TTC549 (cell line): ENCODE results near the gene LTBP4.

Experiments used
- FAIRE-seq: peaks from 2 replicates; lab custom pipeline; 2012; peaks lifted over from hg19 to GRCh38; lab: Jason Lieb, UNC

LTBP4 gene

GRCh38 chr19:40597329-40597838 lies 3.8 kb upstream of the LTBP4 start:
- FAIRE-seq: no peak

- FAIRE-seq: peak; percentile 70
Measured at GRCh38 chr19:40598121-40598917, 2.9 kb upstream of the LTBP4 start.

- FAIRE-seq: no peak
Measured at GRCh38 chr19:40598918-40599307, 2.3 kb upstream of the LTBP4 start.

GRCh38 chr19:40599331-40599901 lies 1.8 kb upstream of the LTBP4 start:
- FAIRE-seq: no peak

- FAIRE-seq: no peak
Measured at GRCh38 chr19:40599902-40600569, 1.1 kb upstream of the LTBP4 start.

GRCh38 chr19:40600570-40601133 lies 517 bp upstream of the LTBP4 start:
- no peak for FAIRE-seq

GRCh38 chr19:40603071-40603388 lies 1.9 kb downstream of the LTBP4 start:
- no peak for FAIRE-seq

- FAIRE-seq: no peak
Measured at GRCh38 chr19:40603389-40604170, 2.4 kb downstream of the LTBP4 start.

GRCh38 chr19:40604171-40604646 lies 3.0 kb downstream of the LTBP4 start:
- no peak for FAIRE-seq

GRCh38 chr19:40604647-40605215 lies 3.6 kb downstream of the LTBP4 start:
- no peak for FAIRE-seq

GRCh38 chr19:40605216-40605971 lies 4.2 kb downstream of the LTBP4 start:
- no peak for FAIRE-seq

- FAIRE-seq: no peak
Measured at GRCh38 chr19:40607311-40608239, 6.4 kb downstream of the LTBP4 start.

GRCh38 chr19:40608240-40608621 lies 7.1 kb downstream of the LTBP4 start:
- no peak for FAIRE-seq

GRCh38 chr19:40608957-40609356 lies 7.8 kb downstream of the LTBP4 start:
- no peak for FAIRE-seq

GRCh38 chr19:40609561-40610395 lies 8.6 kb downstream of the LTBP4 start:
- FAIRE-seq: no peak

GRCh38 chr19:40610396-40611064 lies 9.4 kb downstream of the LTBP4 start:
- FAIRE-seq: no peak

- FAIRE-seq: no peak
Measured at GRCh38 chr19:40611096-40611495, 9.9 kb downstream of the LTBP4 start.

- no peak for FAIRE-seq
Measured at GRCh38 chr19:40611900-40612698, 10.9 kb downstream of the LTBP4 start.
